HG03469 (cell line): ENCODE measurements around the gene TWF2.

ENCODE experiments used
- ATAC-seq: cut with Tn5 transposase; IDR thresholded peaks from one replicate; pipeline ENCODE4 v1.9.1; 2021; ENCODE audit warnings: mild to moderate bottlenecking, moderate library complexity, moderate number of reproducible peaks; ENCODE audit not compliant: unreplicated experiment

TWF2 gene

DNA sequence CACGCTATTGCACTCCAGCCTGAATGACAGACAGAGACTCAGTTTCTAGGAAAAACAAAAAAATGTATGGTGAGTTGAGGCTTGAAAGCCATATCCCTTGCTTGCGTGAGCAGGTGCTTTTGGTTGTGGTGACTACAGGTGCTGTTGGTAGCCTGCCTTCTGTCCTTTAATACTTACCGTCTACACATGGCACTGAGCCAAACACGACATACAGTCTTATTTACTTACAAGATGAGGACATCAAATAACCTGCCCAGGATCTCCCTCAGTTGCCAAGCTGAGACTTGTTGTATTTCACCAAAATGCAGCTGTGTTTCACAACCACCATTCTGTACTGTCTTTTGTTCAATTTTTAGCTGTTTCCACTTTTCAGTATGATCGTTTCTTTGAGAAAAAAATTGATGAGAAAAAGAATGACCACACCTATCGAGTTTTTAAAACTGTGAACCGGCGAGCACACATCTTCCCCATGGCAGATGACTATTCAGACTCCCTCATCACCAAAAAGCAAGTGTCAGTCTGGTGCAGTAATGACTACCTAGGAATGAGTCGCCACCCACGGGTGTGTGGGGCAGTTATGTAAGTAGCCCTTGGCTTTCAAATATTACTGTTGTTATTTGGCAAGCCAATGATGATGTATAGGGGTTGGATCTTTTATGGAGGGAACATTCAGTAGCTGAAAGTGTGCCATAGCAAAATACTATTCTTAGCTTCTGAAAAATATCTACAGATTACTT is 34.5 kb downstream of the TWF2 start:
- no peak for ATAC-seq

DNA sequence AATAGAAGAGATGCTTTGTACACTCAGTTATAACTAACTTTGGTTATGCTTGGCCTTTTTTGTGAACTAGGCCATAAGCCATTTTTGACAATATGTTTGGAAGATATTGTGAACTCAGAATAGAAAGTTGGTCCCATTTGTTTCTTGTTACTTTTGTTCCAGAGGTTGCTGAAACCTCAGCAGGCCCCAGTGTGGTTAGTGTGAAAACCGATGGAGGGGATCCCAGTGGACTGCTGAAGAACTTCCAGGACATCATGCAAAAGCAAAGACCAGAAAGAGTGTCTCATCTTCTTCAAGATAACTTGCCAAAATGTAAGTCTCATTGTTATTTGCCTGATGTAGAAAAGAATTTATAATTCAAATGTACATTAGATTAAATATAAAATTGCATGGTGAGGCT is 35.3 kb downstream of the TWF2 start:
- no peak for ATAC-seq

GRCh38 chr3:52202384-52203077 is 36.4 kb downstream of the TWF2 start:
- ATAC-seq: no peak

- no peak for ATAC-seq
Measured at GRCh38 chr3:52200981-52201679, 37.8 kb downstream of the TWF2 start.

DNA sequence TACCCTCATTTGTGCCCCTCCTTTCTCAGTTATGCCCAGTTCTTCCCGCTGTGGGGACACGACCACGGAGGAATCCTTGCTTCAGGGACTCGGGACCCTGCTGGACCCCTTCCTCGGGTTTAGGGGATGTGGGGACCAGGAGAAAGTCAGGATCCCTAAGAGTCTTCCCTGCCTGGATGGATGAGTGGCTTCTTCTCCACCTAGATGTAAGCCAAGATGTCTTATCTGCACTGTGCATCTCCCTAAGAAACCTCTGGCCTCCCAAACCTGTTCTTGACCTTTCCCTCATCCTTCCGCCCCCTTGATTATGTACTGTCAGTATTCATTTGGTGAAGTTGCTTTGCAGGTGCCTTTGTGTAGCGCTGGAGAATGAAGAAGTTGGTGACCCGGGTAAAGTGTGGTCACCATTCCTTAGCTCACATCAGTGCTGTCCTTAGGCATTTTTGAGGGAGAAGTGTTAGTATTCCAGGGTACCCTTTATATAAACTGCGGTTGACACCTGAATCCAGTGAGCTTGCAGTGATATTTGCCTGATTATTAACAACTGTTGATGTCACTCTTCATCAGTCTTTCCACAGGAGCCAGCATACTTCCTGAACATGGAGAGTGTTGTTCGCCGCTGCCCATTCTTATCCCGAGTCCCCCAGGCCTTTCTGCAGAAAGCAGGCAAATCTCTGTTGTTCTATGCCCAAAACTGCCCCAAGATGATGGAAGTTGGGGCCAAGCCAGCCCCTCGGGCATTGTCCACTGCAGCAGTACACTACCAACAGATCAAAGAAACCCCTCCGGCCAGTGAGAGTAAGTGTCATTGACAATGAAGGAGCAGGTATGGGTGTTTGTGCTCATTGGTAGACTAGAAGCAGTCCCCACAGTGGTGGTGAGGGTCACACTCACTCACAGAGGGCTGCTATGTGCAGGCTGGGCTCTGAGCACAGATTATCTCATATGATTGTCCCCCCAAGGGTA is 40.0 kb downstream of the TWF2 start:
- no peak for ATAC-seq

GRCh38 chr3:52197842-52198625 is 40.9 kb downstream of the TWF2 start, which contains the start of gene ALAS1:
ALAS1 (plus strand) TSS chr3:52198160; CDS start chr3:52199242, 1,082 bp downstream.
- ATAC-seq: peak; percentile 58

DNA sequence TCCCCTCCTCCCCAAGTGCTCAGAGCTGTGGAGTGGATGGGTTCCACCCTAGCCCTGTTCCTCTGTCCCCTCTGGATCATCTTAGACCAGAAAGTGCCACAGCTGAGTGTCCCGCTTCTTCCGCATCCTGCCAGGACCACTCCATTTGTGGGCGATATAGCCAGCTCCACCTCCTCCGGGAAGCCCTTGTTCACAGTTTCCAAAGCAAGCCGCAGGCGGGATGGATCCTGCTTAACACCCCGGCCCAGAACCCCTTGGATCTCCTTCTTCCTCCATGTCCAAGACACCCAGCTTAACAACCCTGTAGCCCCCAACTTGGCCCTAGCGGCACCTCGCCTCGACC is 41.5 kb downstream of the TWF2 start:
- no peak for ATAC-seq

DNA sequence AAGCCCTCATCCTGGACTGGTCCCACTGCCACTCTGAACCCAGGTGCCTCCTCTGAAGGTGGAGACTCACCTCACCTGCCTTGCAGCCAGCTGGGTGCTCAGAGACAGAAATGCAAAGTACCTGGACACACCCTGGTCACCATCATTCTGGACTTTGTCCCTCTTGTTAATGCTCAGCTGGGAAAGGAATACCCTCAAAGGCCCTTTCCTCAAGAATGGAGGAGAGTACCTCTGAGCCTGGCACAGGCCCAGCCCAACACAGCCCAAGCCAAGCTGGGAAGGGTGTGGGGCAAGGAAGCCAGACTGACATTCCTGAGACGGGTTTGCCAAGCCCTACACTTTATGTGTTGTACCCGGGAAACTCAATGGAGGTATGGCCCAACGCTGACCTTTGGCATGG is 42.0 kb downstream of the TWF2 start:
- no peak for ATAC-seq

DNA sequence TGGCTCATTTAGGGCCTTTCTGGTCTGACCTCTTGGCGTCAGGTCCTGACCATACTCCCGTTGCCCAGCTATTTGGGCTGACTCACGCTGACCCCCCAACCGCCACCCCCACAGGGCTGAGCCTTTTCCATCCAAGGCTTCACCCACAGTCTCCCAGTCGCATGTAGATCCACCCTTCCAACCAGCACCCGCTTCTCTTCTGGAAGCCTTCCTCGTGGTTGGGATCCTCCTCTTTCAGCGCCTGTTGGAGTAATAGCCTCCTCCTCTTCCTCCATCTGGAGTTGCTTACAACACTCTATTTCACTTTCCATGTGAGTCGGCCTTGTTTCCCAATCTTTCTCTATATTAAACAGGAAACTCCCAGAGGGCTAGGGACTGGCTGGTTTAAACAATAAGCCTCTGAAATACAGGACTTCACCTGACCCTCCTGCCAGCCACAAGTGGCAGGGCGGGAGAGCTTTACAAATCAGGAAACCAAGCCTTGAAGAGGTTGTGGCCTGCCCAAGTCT is 43.1 kb downstream of the TWF2 start:
- no peak for ATAC-seq

DNA sequence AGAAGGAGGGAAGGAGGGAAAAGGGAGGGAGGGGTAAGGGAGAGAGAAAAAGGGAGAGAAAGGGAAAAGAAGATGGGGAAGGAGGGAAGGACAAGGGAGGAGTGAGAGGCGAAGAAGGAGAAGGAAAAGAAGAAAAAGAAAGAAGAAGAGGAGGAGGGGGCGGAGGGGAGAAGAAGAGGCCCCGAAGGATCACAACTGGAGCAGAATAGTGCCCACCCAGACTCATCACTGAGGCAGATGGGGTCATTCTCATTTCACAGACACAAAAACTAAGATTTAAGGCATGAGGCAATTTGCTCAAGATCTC is 43.7 kb downstream of the TWF2 start:
- ATAC-seq: no peak

DNA sequence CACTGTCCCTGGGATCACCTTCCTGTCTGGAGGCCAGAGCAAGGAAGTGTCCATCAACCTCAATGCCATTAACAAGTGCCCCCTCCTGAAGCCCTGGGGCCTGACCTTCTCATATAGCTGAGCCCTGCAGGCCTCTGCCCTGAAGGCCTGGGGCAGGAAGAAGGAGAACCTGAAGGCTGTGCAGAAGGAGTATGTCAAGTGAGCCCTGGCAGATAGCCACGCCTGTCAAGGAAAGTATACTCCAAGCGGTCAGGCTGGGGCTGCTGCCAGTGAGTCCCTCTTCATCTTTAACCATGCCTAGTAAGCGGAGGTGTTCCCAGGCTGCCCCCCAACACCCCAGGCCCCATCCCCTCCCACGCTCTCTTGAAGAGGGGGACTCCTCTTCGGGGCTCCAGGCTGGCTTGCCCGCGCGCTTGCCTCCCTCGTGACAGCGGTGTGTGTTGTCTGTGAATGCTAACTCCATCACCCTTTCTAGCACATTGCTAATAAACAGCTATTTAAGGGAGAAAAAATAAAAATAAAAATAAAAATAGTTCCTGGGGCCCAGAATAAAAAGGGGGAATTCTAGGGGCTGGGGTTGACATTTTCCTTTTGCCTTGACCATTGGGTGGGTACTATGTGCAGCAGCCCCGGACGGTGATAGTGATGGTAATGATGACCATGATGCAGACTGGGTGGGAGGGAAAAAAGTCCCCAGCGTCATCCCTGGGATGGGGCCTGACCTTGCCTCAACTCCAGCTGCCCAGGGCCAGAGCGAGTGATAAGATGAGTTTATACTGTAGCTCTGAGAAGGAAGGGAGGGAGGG is 44.3 kb downstream of the TWF2 start:
- ATAC-seq: no peak

DNA sequence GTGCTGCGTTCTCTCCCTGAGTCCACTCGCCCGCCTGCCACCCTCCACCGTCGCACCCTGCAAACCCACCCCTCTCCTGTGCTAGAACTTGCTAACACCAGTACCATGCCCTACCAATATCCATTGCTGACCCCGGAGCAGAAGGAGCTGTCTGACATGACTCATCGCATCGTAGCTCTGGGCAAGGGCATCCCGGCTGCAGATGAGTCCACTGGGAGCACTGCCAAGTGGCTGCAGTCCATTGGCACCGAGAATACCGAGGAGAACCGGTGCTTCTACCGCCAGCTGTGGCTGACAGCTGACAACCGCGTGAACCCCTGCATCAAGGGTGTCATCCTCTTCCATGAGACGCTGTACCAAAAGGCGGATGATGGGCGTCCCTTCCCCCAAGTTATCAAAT is 45.9 kb downstream of the TWF2 start:
- no peak for ATAC-seq

- no peak for ATAC-seq
Measured at GRCh38 chr3:52191663-52192062, 47.3 kb downstream of the TWF2 start.

GRCh38 chr3:52190294-52191074 is 48.5 kb downstream of the TWF2 start:
- ATAC-seq: no peak

DNA sequence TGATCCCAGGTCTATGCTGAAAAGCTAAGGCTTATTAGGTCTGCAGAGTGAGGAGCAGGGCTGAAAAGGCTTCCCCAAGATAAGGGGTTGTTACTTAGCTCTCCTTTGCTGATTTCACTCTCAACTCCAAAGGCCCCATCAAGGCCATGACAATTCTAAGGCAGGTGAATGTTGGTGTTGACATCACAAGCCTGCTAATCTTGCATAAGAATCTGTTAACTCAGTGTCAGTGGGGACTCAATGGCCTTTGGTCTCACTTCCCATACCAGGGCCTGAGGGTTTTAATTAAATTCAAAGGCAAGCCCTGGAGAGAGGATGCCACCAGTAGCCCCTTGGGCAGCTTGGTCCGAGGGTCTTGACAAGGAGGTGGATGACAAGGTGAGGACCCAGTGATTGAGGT is 50.4 kb downstream of the TWF2 start:
- no peak for ATAC-seq

GRCh38 chr3:52186729-52187128 is 52.2 kb downstream of the TWF2 start:
- no peak for ATAC-seq

DNA sequence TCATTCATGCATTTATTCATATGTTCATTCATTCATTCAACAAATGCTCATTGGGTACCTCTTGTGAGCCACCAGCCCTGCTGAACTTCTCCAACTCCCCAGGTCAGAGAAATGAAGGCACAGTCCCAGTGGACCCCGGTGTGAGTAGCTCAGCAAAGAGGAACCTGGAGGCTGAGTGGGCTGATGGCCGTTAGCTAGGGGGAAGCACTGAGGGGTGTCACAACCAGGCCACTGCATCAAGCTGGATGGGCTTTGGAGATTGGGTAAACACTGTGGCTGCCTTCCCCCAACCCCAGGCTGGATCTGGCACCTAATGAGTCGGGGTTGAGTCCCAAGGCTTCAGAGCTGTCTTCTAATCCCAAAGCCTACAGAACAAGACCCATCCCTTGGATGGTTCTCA is 53.1 kb downstream of the TWF2 start:
- no peak for ATAC-seq

GRCh38 chr3:52185311-52185710 is 53.6 kb downstream of the TWF2 start:
- no peak for ATAC-seq
